GM12878 (cell line): Measurements from ENCODE around the gene GBP6.

ENCODE experiments used
- CREB1 ChIP-seq: IDR thresholded peaks from 2 replicates; pipeline ENCODE4 v1.6.1; 2012; ENCODE audit warnings: low read depth, mild to moderate bottlenecking, inconsistent platforms
- POLR2A ChIP-seq: IDR thresholded peaks from 2 replicates; pipeline ENCODE4 v1.6.1; 2011; ENCODE audit warnings: low read depth, mild to moderate bottlenecking, low read length

GRCh38 chr1:89382479-89382878, 18.6 kb downstream of the GBP6 start:
- TF ChIP-seq CREB1 (no peak), POLR2A (no peak)
